Epithelial cell of proximal tubule (primary cell): ENCODE results near the gene HSD17B8. TPM values are rescaled to one million over a fixed set of nuclear protein-coding genes. Genes with fewer than 3 reads are reported as not detected.
A peak's percentile ranks its signal among the peaks of the same experiment; 100 is the strongest.

ENCODE experiments used
- DNase-seq: peaks from one replicate; pipeline ENCODE4 v3.0.0-alpha.2; 2011; ENCODE audit warnings: low read depth
- H3K4me3 ChIP-seq: 2 replicates; pipeline ENCODE4 v1.5.1; 2011; ENCODE audit warnings: low read depth, mild to moderate bottlenecking, low read length
- total RNA-seq: library from RNA; depleted of rRNA; stranded (reverse); fragments of >200 nt; gene quantifications from 2 replicates; pipeline ENCODE4 v1.2.3, GENCODE V29; 2015
- TF ChIP-seq, protein P1 (sequence below): conservative IDR thresholded peaks from 2 replicates; pipeline ENCODE4 v1.5.1; 2012; ENCODE audit warnings: low read depth, mild to moderate bottlenecking, low read length

Gene HSD17B8
- total RNA-seq, 1 donor from 2014 or later = 16.3 TPM

DNA sequence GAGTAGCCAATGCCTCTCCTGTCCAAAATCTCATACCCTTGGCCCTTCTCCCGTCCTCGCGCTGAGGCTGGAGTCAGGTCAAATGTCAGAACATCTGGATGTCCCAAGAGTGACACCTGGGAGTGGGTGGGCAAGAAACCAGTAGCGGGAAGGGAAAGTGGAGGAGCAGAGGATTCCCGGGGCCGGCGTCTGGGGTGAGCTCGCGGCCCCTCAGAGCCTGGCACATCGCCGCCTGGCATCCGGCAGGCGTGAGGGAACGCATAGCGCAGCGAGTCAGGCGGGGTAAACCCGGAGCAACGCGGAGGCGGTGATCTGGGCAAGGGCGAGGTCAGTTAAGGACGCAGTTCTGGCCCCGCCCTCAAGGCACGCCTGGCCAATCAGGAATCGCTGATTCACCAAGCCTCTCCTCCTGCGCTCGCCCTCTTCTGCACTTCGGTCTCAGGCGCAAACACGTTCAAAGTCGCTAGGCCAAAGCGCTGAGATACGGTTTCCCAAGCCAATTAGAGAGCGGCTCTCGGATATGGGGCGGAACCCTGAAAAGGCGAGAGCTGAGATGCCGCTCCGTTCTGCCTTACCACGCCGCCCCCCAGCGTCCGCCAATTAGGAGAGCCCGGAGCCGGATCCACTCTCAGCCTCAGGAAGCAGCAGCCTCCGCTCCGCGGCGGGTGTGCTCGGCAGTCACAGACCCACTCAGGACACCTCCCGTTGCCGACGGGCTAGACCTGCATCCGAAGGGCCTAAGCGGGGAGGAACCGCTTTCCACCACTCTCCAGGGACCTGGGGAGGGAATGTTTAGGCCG, 44.7 kb downstream of the HSD17B8 start:
- TF ChIP-seq, protein P1, sequence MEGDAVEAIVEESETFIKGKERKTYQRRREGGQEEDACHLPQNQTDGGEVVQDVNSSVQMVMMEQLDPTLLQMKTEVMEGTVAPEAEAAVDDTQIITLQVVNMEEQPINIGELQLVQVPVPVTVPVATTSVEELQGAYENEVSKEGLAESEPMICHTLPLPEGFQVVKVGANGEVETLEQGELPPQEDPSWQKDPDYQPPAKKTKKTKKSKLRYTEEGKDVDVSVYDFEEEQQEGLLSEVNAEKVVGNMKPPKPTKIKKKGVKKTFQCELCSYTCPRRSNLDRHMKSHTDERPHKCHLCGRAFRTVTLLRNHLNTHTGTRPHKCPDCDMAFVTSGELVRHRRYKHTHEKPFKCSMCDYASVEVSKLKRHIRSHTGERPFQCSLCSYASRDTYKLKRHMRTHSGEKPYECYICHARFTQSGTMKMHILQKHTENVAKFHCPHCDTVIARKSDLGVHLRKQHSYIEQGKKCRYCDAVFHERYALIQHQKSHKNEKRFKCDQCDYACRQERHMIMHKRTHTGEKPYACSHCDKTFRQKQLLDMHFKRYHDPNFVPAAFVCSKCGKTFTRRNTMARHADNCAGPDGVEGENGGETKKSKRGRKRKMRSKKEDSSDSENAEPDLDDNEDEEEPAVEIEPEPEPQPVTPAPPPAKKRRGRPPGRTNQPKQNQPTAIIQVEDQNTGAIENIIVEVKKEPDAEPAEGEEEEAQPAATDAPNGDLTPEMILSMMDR = no peak
- DNase-seq = peak; percentile 92
- peak overlapping the region; percentile 79 for H3K4me3 ChIP-seq

DNA sequence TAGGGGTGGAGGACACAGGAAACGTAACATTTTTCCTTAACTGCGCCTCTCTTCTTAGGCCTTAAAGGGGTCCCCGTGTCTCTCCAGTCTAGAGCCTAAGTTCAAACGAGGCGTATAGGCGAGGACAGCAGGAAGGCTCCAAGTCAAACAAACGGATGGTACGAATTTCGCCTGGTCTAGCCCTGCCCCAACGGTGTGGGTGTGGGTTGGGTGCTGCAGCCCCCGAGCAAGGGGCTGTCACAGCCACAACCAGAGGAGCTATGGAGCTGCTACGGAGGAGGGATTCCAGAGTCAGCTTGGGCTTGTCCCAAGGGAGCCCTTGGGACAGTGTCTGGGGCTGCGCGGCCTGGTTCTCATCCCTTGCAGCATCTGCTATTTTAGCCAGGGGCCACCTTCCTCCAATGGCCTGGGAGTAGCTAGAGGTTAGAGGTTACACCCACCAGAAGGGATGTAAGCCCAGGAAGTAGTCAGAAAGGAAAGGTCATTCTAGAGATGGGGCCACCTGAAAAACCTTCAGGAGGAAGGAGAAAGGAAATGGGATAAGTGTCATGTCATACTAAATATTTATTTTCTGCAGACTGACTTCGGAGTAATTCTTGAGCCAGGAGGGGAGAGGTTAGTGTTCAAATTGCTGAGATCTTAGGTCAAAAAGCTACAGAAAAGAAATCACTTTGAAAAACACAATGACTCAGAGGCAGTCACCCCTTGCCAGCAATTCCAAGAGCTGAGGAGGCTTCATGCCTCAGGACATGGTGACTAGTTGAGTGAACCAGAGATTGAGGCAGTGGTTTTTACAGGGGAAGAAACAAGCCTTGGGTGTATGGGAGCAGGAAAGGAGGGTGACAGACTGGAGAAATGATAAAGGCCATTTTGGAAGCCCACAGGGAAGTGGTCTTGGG, 45.5 kb downstream of the HSD17B8 start:
- H3K4me3 ChIP-seq = peak overlapping the region; percentile 79
- DNase-seq = peak; percentile 81
- TF ChIP-seq, protein P1 = no peak

DNA sequence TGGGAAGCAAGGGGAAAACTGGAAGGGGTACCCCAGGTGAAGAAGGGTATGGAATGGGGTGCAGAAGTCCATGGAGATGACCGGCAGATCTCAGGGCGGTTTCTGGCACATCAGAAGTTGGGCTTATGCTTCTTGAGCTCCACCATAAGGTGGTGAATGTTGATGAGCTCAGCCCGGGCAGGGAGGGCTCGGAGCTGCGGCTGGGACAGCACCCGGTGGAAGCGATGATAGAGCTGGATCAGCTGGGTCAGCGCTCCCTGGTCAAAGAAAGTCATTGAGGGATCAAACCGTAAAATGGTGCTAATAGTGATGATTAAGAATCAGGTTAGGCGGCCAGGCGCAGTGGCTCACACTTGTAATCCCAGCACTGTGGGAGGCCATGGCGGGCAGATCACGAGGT, 46.3 kb downstream of the HSD17B8 start:
- peak overlapping the region; percentile 25 for H3K4me3 ChIP-seq
- DNase-seq = no peak
- TF ChIP-seq, protein P1 = no peak

DNA sequence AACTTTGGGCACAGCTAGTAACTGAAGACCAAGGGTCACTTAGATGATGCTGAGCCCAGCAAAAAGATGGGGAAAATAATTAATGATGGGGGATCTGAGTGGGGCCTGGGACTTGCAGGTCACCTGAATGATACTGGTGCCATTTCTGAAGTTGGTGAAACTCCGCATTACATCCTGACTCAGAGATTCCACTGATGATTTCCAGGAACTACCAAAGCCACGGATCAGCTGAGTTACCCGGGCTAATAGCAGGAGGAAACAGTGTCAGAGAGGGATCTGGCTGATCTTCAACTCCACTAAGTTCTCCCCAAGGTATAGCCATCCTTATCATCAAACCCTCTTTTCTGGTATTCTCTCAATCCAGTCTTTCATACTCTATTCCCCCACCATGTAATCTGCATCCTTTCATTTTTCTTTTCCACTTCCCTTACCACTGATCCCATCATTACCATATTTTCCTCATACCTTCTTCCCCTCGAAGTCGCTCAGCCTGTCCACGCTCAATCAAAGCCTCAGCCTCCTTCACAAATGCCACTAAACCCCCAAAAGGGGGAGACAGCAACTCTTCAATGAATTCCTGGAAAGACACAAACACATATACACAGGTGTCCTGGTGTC, 47.0 kb downstream of the HSD17B8 start:
- TF ChIP-seq, protein P1 = no peak
- no peak overlapping the region for H3K4me3 ChIP-seq
- no peak for DNase-seq

DNA sequence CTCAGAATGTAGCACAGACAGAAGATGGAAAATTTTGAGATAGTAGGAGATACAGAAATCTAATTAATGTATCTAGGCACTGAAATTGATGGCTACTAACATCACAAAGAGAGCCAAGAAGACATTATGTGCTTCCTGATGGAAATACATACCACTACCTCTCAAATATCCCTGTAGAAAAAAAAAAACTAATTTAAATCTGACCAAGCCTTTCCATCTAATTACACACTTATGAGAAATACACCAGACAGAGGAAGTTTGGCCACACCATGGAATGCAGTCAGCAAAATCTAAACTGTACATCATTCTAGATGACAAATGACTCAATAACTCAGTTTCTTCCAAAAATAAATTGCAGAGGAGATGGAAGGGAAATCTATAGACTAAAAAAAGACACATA, 48.3 kb downstream of the HSD17B8 start:
- TF ChIP-seq, protein P1 = no peak
- H3K4me3 ChIP-seq = no peak overlapping the region
- DNase-seq = no peak

DNA sequence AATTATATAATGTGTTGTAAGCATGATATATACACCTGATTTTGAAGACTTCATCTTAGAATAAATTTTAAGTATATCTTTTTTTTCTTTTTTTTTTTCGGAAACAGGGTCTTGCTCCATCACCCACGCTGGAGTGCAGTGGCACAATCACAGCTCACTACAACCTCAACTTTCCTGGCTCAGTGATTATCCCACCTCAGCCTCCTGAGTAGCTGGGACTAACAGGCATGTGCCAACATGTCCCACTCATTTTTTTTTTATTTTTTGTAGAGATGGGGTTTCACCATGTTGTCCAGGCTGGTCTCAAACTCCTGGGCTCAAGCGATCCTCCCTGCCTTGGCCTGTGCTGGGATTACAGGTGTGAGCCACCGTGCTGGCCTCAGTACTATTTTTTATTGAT, 50.1 kb downstream of the HSD17B8 start:
- H3K4me3 ChIP-seq = no peak overlapping the region
- TF ChIP-seq, protein P1 = no peak
- no peak for DNase-seq

Other genes starting within 250 kb of the HSD17B8 start
- gene BRD2, start 236.1 kb upstream of the HSD17B8 start, total RNA-seq = 128 and 140 TPM in 2 replicates
- 1.6 TPM in 1 of 2 replicates, not detected in the other for gene HLA-DOA, start 195.1 kb upstream of the HSD17B8 start, total RNA-seq
- gene HLA-DPA1, start 131.0 kb upstream of the HSD17B8 start, total RNA-seq = 6.8 and 7.1 TPM in 2 replicates
- 49.4 and 52.3 TPM in 2 replicates for gene HLA-DPB1, start 128.7 kb upstream of the HSD17B8 start, total RNA-seq
- 0.06 and 0.07 TPM in 2 replicates for gene COL11A2, start 12.2 kb upstream of the HSD17B8 start, total RNA-seq
- 15.0 and 15.1 TPM in 2 replicates for gene RXRB, start 4.0 kb upstream of the HSD17B8 start, total RNA-seq
- gene SLC39A7, start 3.8 kb upstream of the HSD17B8 start, total RNA-seq = 70.8 and 97.8 TPM in 2 replicates
- gene RING1, start 3.8 kb downstream of the HSD17B8 start, total RNA-seq = 11.3 and 17.2 TPM in 2 replicates
- 33.9 and 42.8 TPM in 2 replicates for gene VPS52, start 67.2 kb downstream of the HSD17B8 start, total RNA-seq
- 2,737 and 3,799 TPM in 2 replicates for gene RPS18, start 67.4 kb downstream of the HSD17B8 start, total RNA-seq
- 4.6 and 7.0 TPM in 2 replicates for gene B3GALT4, start 72.5 kb downstream of the HSD17B8 start, total RNA-seq
- 67.9 and 116 TPM in 2 replicates for gene WDR46, start 84.6 kb downstream of the HSD17B8 start, total RNA-seq
- 55.8 and 69.3 TPM in 2 replicates for gene PFDN6, start 84.9 kb downstream of the HSD17B8 start, total RNA-seq
- gene RGL2, start 94.3 kb downstream of the HSD17B8 start, total RNA-seq = 34.0 and 46.8 TPM in 2 replicates
- gene TAPBP, start 109.4 kb downstream of the HSD17B8 start, total RNA-seq = 108 and 144 TPM in 2 replicates
- gene ZBTB22, start 113.1 kb downstream of the HSD17B8 start, total RNA-seq = 8.2 and 13.5 TPM in 2 replicates
- gene DAXX, start 118.3 kb downstream of the HSD17B8 start, total RNA-seq = 52.7 and 58.1 TPM in 2 replicates
- gene KIFC1, start 187.2 kb downstream of the HSD17B8 start, total RNA-seq = 117 and 126 TPM in 2 replicates
- gene PHF1, start 206.4 kb downstream of the HSD17B8 start, total RNA-seq = 20.7 and 25.4 TPM in 2 replicates
- 206 and 273 TPM in 2 replicates for gene CUTA, start 213.5 kb downstream of the HSD17B8 start, total RNA-seq
- gene SYNGAP1, start 215.4 kb downstream of the HSD17B8 start, total RNA-seq = 0.87 and 2.3 TPM in 2 replicates
- 4.3 and 4.6 TPM in 2 replicates for gene ZBTB9, start 249.9 kb downstream of the HSD17B8 start, total RNA-seq